Stimulated activated CD4-positive, alpha-beta T cell treated with anti-CD3 and anti-CD28 coated beads, Interleukin-1b, Interleukin-23, amount 100 ng/mL, for 24 hours (primary cell): ENCODE results near the gene HOXA6.

Experiments used
- DNase-seq, 4 experiments: peaks; one replicate each; pipeline ENCODE4 v3.0.0-alpha.2; 2020; ENCODE audit warnings: low read depth in 4 of 4, low spot score in 1 of 4

The HOXA6 gene

GRCh38 chr7:27162561-27163287, 15.2 kb upstream of the HOXA6 start:
- no peak for DNase-seq

- DNase-seq, result no peak
Observed at GRCh38 chr7:27161721-27162560, 14.4 kb upstream of the HOXA6 start.

- DNase-seq, result no peak
Observed at GRCh38 chr7:27161214-27161720, 13.7 kb upstream of the HOXA6 start.

- DNase-seq, result peak; percentile 71 to 88 (median 78)
Observed at GRCh38 chr7:27160546-27161213, 13.1 kb upstream of the HOXA6 start.

- DNase-seq, result no peak
Observed at GRCh38 chr7:27160145-27160545, 12.6 kb upstream of the HOXA6 start.

GRCh38 chr7:27159266-27160144, 11.9 kb upstream of the HOXA6 start:
- DNase-seq, result no peak

- DNase-seq, result no peak
Observed at GRCh38 chr7:27158436-27159265, 11.1 kb upstream of the HOXA6 start.

GRCh38 chr7:27157702-27158431, 10.3 kb upstream of the HOXA6 start:
- DNase-seq, result no peak

- DNase-seq, result no peak
Observed at GRCh38 chr7:27156916-27157701, 9.5 kb upstream of the HOXA6 start.

GRCh38 chr7:27156508-27156898, 8.9 kb upstream of the HOXA6 start, which contains the start of gene HOXA7:
TSS of gene HOXA7 (minus strand) at chr7:27156675. CDS start at chr7:27156545, 130 bp downstream.
- no peak for DNase-seq

- DNase-seq, result no peak
Observed at GRCh38 chr7:27155816-27156507, 8.4 kb upstream of the HOXA6 start.

- DNase-seq, result no peak
Observed at GRCh38 chr7:27154901-27155815, 7.6 kb upstream of the HOXA6 start.

GRCh38 chr7:27154369-27154768, 6.8 kb upstream of the HOXA6 start:
- no peak for DNase-seq

- DNase-seq, result no peak
Observed at GRCh38 chr7:27153526-27153925, 6.0 kb upstream of the HOXA6 start.

GRCh38 chr7:27152816-27153442, 5.4 kb upstream of the HOXA6 start:
- DNase-seq, result no peak
